B cell (primary cell): ENCODE data around the gene TNNT1. TPM values are rescaled to one million over a fixed set of nuclear protein-coding genes. Genes with fewer than 3 reads are reported as not detected.

Experiments
- ATAC-seq: fragments of 200-7000 bp; cut with Tn5 transposase; one replicate; pipeline ENCODE4 v1.10.0; 2021; ENCODE audit warnings: low read depth, mild to moderate bottlenecking, moderate number of reproducible peaks, moderate library complexity
- CTCF ChIA-PET: fragments of 350-600 bp; sonication (Branson Sonifier 250); formaldehyde crosslinking; loops from one replicate; lab custom pipeline; 2021; ENCODE audit warnings: antibody characterized with exemption, inconsistent platforms; lab: Charles Lee
- POLR2A ChIA-PET: fragments of 350-600 bp; sonication (Branson Sonifier 250); formaldehyde crosslinking; loops from one replicate; lab custom pipeline; 2021; ENCODE audit warnings: antibody characterized with exemption; lab: Charles Lee
- DNase-seq: peaks from one replicate; pipeline ENCODE4 v3.0.0; 2013
- H2AFZ ChIP-seq: 2 replicates; pipeline ENCODE4 v1.6.1; 2012; ENCODE audit warnings: mild to moderate bottlenecking, low read depth, low read length; ENCODE audit not compliant: insufficient read depth, poor library complexity, severe bottlenecking
- H3K27ac ChIP-seq, 2 donors: 1 replicate in 1 of 2; 2 replicates in 1 of 2; pipeline ENCODE4 v1.5.1; 2012 to 2013; ENCODE audit warnings: low read length in 2 of 2, mild to moderate bottlenecking in 2 of 2, moderate library complexity in 1 of 2
- H3K27me3 ChIP-seq, 4 experiments: fragments of 200-600 bp in 1 of 4; sonication (generic) in 1 of 4; replicated peaks in 1 of 4; 1 replicate in 2 of 4; 2 replicates in 2 of 4; pipeline versions ENCODE4 v1.6.1 to v1.7.0; 2013 to 2016; ENCODE audit warnings: low read length in 3 of 4, mild to moderate bottlenecking in 2 of 4, mixed read lengths in 1 of 4, moderate library complexity in 1 of 4; ENCODE audit not compliant: insufficient read depth in 4 of 4, control insufficient read depth in 3 of 4; ENCODE audit errors: control extremely low read depth in 1 of 4
- H3K36me3 ChIP-seq, 2 experiments: replicated peaks in 1 of 2; 1 replicate in 1 of 2; 2 replicates in 1 of 2; pipeline versions ENCODE4 v1.6.1 to v1.7.1; 2013; ENCODE audit warnings: low read length in 1 of 2; ENCODE audit not compliant: insufficient read depth in 2 of 2, control insufficient read depth in 1 of 2; ENCODE audit errors: control extremely low read depth in 1 of 2, extremely low read depth in 1 of 2
- H3K4me1 ChIP-seq, 2 donors: fragments of 200-600 bp in 1 of 2; sonication (generic) in 1 of 2; 1 replicate in 1 of 2; 2 replicates in 1 of 2; pipeline versions ENCODE4 v1.5.1 to v1.6.1; 2013 to 2017; ENCODE audit warnings: low read length in 2 of 2; ENCODE audit not compliant: control insufficient read depth in 2 of 2, insufficient read depth in 2 of 2
- H3K4me2 ChIP-seq: replicated peaks from 2 replicates; pipeline ENCODE3; 2012; ENCODE audit warnings: mild to moderate bottlenecking, low read depth, low read length; ENCODE audit not compliant: poor library complexity, severe bottlenecking
- H3K4me3 ChIP-seq, 5 experiments: fragments of 200-600 bp in 1 of 5; sonication (generic) in 1 of 5; 1 replicate in 3 of 5; 2 replicates in 2 of 5; pipeline versions ENCODE4 v1.5.1 to v1.7.0; 2011 to 2016; ENCODE audit warnings: low read length in 4 of 5, mild to moderate bottlenecking in 4 of 5, low read depth in 2 of 5, control low read depth in 1 of 5, moderate library complexity in 1 of 5; ENCODE audit not compliant: insufficient read depth in 1 of 5; ENCODE audit errors: control extremely low read depth in 1 of 5, extremely low read depth in 1 of 5
- H3K79me2 ChIP-seq: fragments of 200-600 bp; sonication (generic); one replicate; pipeline ENCODE4 v1.6.0; 2016; ENCODE audit warnings: low read length; ENCODE audit not compliant: control insufficient read depth, insufficient read depth
- H3K9ac ChIP-seq: fragments of 200-600 bp; sonication (generic); 2 replicates; pipeline ENCODE4 v1.6.1; 2017; ENCODE audit warnings: mild to moderate bottlenecking, low read length, moderate library complexity
- H3K9me3 ChIP-seq, 3 donors: one replicate each; pipeline versions ENCODE4 v1.6.1 to v1.7.1; 2013; ENCODE audit warnings: low read length in 2 of 3; ENCODE audit not compliant: control insufficient read depth in 2 of 3, insufficient read depth in 1 of 3; ENCODE audit errors: control extremely low read depth in 1 of 3
- H4K20me1 ChIP-seq: 2 replicates; pipeline ENCODE4 v1.6.0; 2012; ENCODE audit warnings: mild to moderate bottlenecking, low read length; ENCODE audit not compliant: insufficient read depth, control insufficient read depth, poor library complexity, severe bottlenecking
- H3K27ac Mint-ChIP-seq: one replicate; pipeline ENCODE4 v1.8.0; 2021; ENCODE audit warnings: mixed read lengths
- H3K27me3 Mint-ChIP-seq: one replicate; pipeline ENCODE4 v1.8.0; 2021; ENCODE audit warnings: mixed read lengths
- H3K4me1 Mint-ChIP-seq: one replicate; pipeline ENCODE4 v1.8.0; 2021; ENCODE audit warnings: mixed read lengths
- H3K4me3 Mint-ChIP-seq: one replicate; pipeline ENCODE4 v1.8.0; 2021; ENCODE audit warnings: mixed read lengths
- H3K9me3 Mint-ChIP-seq: one replicate; pipeline ENCODE4 v1.8.0; 2022; ENCODE audit warnings: mixed read lengths; ENCODE audit not compliant: insufficient read depth
- CTCF ChIP-seq: fragments of 200-600 bp; IDR thresholded peaks from one replicate; pipeline ENCODE4 v1.8.0; 2022; ENCODE audit warnings: antibody characterized with exemption, mild to moderate bottlenecking
- EZH2 ChIP-seq: IDR thresholded peaks from 2 replicates; pipeline ENCODE4 v1.6.1; 2012; ENCODE audit warnings: borderline replicate concordance, low read depth, mild to moderate bottlenecking, moderate library complexity, low read length; ENCODE audit not compliant: insufficient read depth, poor library complexity, severe bottlenecking
- WGBS: methylation state at CpG from one replicate; pipeline ENCODE4 v1.1.5; 2013; ENCODE audit warnings: missing lambda C conversion rate; ENCODE audit not compliant: insufficient coverage; 5-methylcytosine and 5-hydroxymethylcytosine counted together
- intact Hi-C: fragments of 100-400 bp; cut with micrococcal nuclease; formaldehyde crosslinking; loops from one replicate; pipeline ENCODE4 v1.10.0; 2022
- polyA plus RNA-seq: library from polyadenylated mRNA; depleted of rRNA; stranded (reverse); fragments of >200 nt; gene quantifications from 2 replicates; pipeline ENCODE4 v1.2.3, GENCODE V29; 2012
- total RNA-seq, 2 donors: library from RNA; stranded (reverse); fragments of 120-200 nt in 1 of 2; gene quantifications; 1 replicate in 1 of 2; 2 replicates in 1 of 2; pipeline versions ENCODE4 v1.2.3 to v1.2.4, GENCODE V29; 2013 to 2022

TNNT1 gene
- total and polyA plus RNA-seq, 2 donors (not counting 1 experiment from before 2014, with no cell fraction given) = not detected

GRCh38 chr19:55103190-55103589 is 45.8 kb downstream of the TNNT1 start:
- peaks cover 33% of the 10 kb centered on the region for H4K20me1 ChIP-seq
- Mint-ChIP-seq H3K27me3 (no peaks in the 10 kb centered on the region), H3K4me3 (no peak overlapping the region), H3K27ac (no peak overlapping the region), H3K9me3 (no peaks in the 10 kb centered on the region), H3K4me1 (peaks cover 1% of the 10 kb centered on the region)
- intact Hi-C loops = no loop called here
- WGBS = 95% methylated on average over 8 of the region's 9 CpGs
- ATAC-seq (no peak), DNase-seq (no peak)
- CTCF ChIA-PET = interaction anchor here (1.3 kb wide), 1 partner anchor 15 kb away, joined by 4 read pairs; no protein-coding TSS in a partner anchor
- POLR2A ChIA-PET = no interaction called here
- H3K27me3 ChIP-seq = no peaks in the 10 kb centered on the region
- TF ChIP-seq CTCF = no peak
- TF ChIP-seq EZH2 = no peak
- peaks cover 1 to 49% of the 10 kb centered on the region in 2 experiments for H3K36me3 ChIP-seq
- no peak overlapping the region for H3K4me3 ChIP-seq
- no peak overlapping the region for H2AFZ ChIP-seq
- peaks cover 0 to 3% of the 10 kb centered on the region in 2 donors for H3K4me1 ChIP-seq
- H3K79me2 ChIP-seq = peaks cover 13% of the 10 kb centered on the region
- no peak overlapping the region for H3K4me2 ChIP-seq
- peaks cover 0 to 9% (median 3%) of the 10 kb centered on the region in 3 donors for H3K9me3 ChIP-seq
- no peak overlapping the region for H3K27ac ChIP-seq
- H3K9ac ChIP-seq = no peak overlapping the region

GRCh38 chr19:55101261-55101660 is 47.7 kb downstream of the TNNT1 start:
- Histone ChIP-seq H3K9ac (no peak overlapping the region), H4K20me1 (peaks cover 46% of the 10 kb centered on the region), H3K79me2 (peaks cover 10% of the 10 kb centered on the region), H3K9me3 (peaks cover 0 to 12% (median 3%) of the 10 kb centered on the region in 3 donors), H3K4me3 (no peak overlapping the region), H2AFZ (no peak overlapping the region), H3K27me3 (no peaks in the 10 kb centered on the region), H3K27ac (no peak overlapping the region), H3K4me1 (peaks cover 0 to 6% of the 10 kb centered on the region in 2 donors), H3K4me2 (no peak overlapping the region), H3K36me3 (peaks cover 1 to 53% of the 10 kb centered on the region in 2 experiments)
- Mint-ChIP-seq H3K27ac (no peak overlapping the region), H3K9me3 (no peaks in the 10 kb centered on the region), H3K27me3 (no peaks in the 10 kb centered on the region), H3K4me1 (peaks cover 4% of the 10 kb centered on the region), H3K4me3 (no peak overlapping the region)
- no peak for TF ChIP-seq CTCF
- no peak for TF ChIP-seq EZH2
- ChIA-PET POLR2A (no interaction called here), CTCF (interaction anchor here (0.6 kb wide), 1 partner anchor 304 kb away, joined by 3 read pairs; no protein-coding TSS in a partner anchor)
- 88% methylated on average over 9 of the region's 10 CpGs for WGBS
- DNase-seq (no peak), ATAC-seq (no peak)
- intact Hi-C loops = no loop called here
